Activated naive CD4-positive, alpha-beta T cell treated with anti-CD3 and anti-CD28 coated beads, Interleukin-2, amount 50 U/mL, for 24 hours (primary cell): Measurements from ENCODE around the gene NDST1.

Source experiments
- H3K27ac Mint-ChIP-seq: one replicate; pipeline ENCODE4 v1.8.0; 2021; ENCODE audit warnings: mild to moderate bottlenecking, mixed read lengths
- H3K27me3 Mint-ChIP-seq: one replicate; pipeline ENCODE4 v1.8.0; 2021; ENCODE audit warnings: mixed read lengths
- H3K36me3 Mint-ChIP-seq: one replicate; pipeline ENCODE4 v1.8.0; 2021; ENCODE audit warnings: mixed read lengths
- H3K4me1 Mint-ChIP-seq: one replicate; pipeline ENCODE4 v1.8.0; 2021; ENCODE audit warnings: mixed read lengths
- H3K4me3 Mint-ChIP-seq: one replicate; pipeline ENCODE4 v1.8.0; 2021; ENCODE audit warnings: mild to moderate bottlenecking, mixed read lengths
- H3K9me3 Mint-ChIP-seq: one replicate; pipeline ENCODE4 v1.8.0; 2021; ENCODE audit warnings: mixed read lengths

NDST1 gene

GRCh38 chr5:150485693-150486401, 22.1 kb upstream of the NDST1 start:
- Mint-ChIP-seq H3K9me3 (no peaks in the 10 kb centered on the region), H3K4me3 (peak overlapping the region; percentile 79), H3K4me1 (peaks cover 12% of the 10 kb centered on the region), H3K27me3 (peaks cover 2% of the 10 kb centered on the region), H3K27ac (no peak overlapping the region), H3K36me3 (no peaks in the 10 kb centered on the region)

- Mint-ChIP-seq H3K27me3 (peaks cover 2% of the 10 kb centered on the region), H3K4me3 (peak overlapping the region; percentile 76), H3K4me1 (peaks cover 12% of the 10 kb centered on the region), H3K9me3 (no peaks in the 10 kb centered on the region), H3K36me3 (no peaks in the 10 kb centered on the region), H3K27ac (peak overlapping the region; percentile 27)
Measured at GRCh38 chr5:150486402-150487198, 21.3 kb upstream of the NDST1 start.

GRCh38 chr5:150487199-150488061, 20.5 kb upstream of the NDST1 start:
- Mint-ChIP-seq H3K4me3 (peak overlapping the region; percentile 76), H3K36me3 (no peaks in the 10 kb centered on the region)

GRCh38 chr5:150488519-150489359, 19.2 kb upstream of the NDST1 start:
- Mint-ChIP-seq H3K4me1 (peaks cover 12% of the 10 kb centered on the region), H3K36me3 (no peaks in the 10 kb centered on the region), H3K27me3 (peaks cover 2% of the 10 kb centered on the region), H3K9me3 (no peaks in the 10 kb centered on the region), H3K27ac (no peak overlapping the region), H3K4me3 (no peak overlapping the region)

More at GRCh38 chr5:150487199-150488061, 20.5 kb upstream of the NDST1 start:
- H3K27me3 Mint-ChIP-seq, result peaks cover 2% of the 10 kb centered on the region
- no peaks in the 10 kb centered on the region for H3K9me3 Mint-ChIP-seq
- peaks cover 12% of the 10 kb centered on the region for H3K4me1 Mint-ChIP-seq
- peak overlapping the region; percentile 27 for H3K27ac Mint-ChIP-seq

GRCh38 chr5:150489360-150490295, 18.3 kb upstream of the NDST1 start:
- no peak overlapping the region for H3K27ac Mint-ChIP-seq
- no peaks in the 10 kb centered on the region for H3K36me3 Mint-ChIP-seq
- no peaks in the 10 kb centered on the region for H3K9me3 Mint-ChIP-seq
- peaks cover 12% of the 10 kb centered on the region for H3K4me1 Mint-ChIP-seq
- peaks cover 2% of the 10 kb centered on the region for H3K27me3 Mint-ChIP-seq
- H3K4me3 Mint-ChIP-seq, result no peak overlapping the region

GRCh38 chr5:150490296-150490669, 17.6 kb upstream of the NDST1 start:
- Mint-ChIP-seq H3K27ac (no peak overlapping the region), H3K4me3 (no peak overlapping the region), H3K36me3 (no peaks in the 10 kb centered on the region), H3K27me3 (peaks cover 2% of the 10 kb centered on the region), H3K4me1 (peaks cover 9% of the 10 kb centered on the region), H3K9me3 (no peaks in the 10 kb centered on the region)

GRCh38 chr5:150490754-150491153, 17.2 kb upstream of the NDST1 start:
- H3K9me3 Mint-ChIP-seq, result no peaks in the 10 kb centered on the region
- H3K4me1 Mint-ChIP-seq, result peaks cover 9% of the 10 kb centered on the region
- peaks cover 2% of the 10 kb centered on the region for H3K27me3 Mint-ChIP-seq
- no peak overlapping the region for H3K4me3 Mint-ChIP-seq
- no peaks in the 10 kb centered on the region for H3K36me3 Mint-ChIP-seq
- H3K27ac Mint-ChIP-seq, result no peak overlapping the region

- Mint-ChIP-seq H3K36me3 (no peaks in the 10 kb centered on the region), H3K9me3 (no peaks in the 10 kb centered on the region), H3K4me1 (peaks cover 9% of the 10 kb centered on the region), H3K27me3 (peaks cover 2% of the 10 kb centered on the region), H3K27ac (no peak overlapping the region), H3K4me3 (no peak overlapping the region)
Measured at GRCh38 chr5:150491876-150492275, 16.1 kb upstream of the NDST1 start.

- H3K4me3 Mint-ChIP-seq, result no peak overlapping the region
- no peak overlapping the region for H3K27ac Mint-ChIP-seq
- peaks cover 2% of the 10 kb centered on the region for H3K4me1 Mint-ChIP-seq
- no peaks in the 10 kb centered on the region for H3K9me3 Mint-ChIP-seq
- H3K36me3 Mint-ChIP-seq, result no peaks in the 10 kb centered on the region
- H3K27me3 Mint-ChIP-seq, result no peaks in the 10 kb centered on the region
Measured at GRCh38 chr5:150492621-150493020, 15.3 kb upstream of the NDST1 start.

GRCh38 chr5:150496098-150496497, 11.8 kb upstream of the NDST1 start:
- Mint-ChIP-seq H3K36me3 (no peaks in the 10 kb centered on the region), H3K4me1 (no peaks in the 10 kb centered on the region), H3K9me3 (no peaks in the 10 kb centered on the region), H3K4me3 (no peak overlapping the region), H3K27me3 (no peaks in the 10 kb centered on the region), H3K27ac (no peak overlapping the region)

- Mint-ChIP-seq H3K36me3 (no peaks in the 10 kb centered on the region), H3K4me1 (no peaks in the 10 kb centered on the region), H3K4me3 (no peak overlapping the region), H3K9me3 (no peaks in the 10 kb centered on the region), H3K27me3 (no peaks in the 10 kb centered on the region), H3K27ac (no peak overlapping the region)
Measured at GRCh38 chr5:150496534-150496933, 11.4 kb upstream of the NDST1 start.

GRCh38 chr5:150497274-150497988, 10.5 kb upstream of the NDST1 start:
- no peaks in the 10 kb centered on the region for H3K4me1 Mint-ChIP-seq
- no peak overlapping the region for H3K4me3 Mint-ChIP-seq
- H3K9me3 Mint-ChIP-seq, result no peaks in the 10 kb centered on the region
- H3K36me3 Mint-ChIP-seq, result no peaks in the 10 kb centered on the region
- no peaks in the 10 kb centered on the region for H3K27me3 Mint-ChIP-seq
- no peak overlapping the region for H3K27ac Mint-ChIP-seq

GRCh38 chr5:150497989-150498317, 10.0 kb upstream of the NDST1 start:
- Mint-ChIP-seq H3K36me3 (no peaks in the 10 kb centered on the region), H3K9me3 (no peaks in the 10 kb centered on the region), H3K4me3 (no peak overlapping the region), H3K27ac (no peak overlapping the region), H3K27me3 (no peaks in the 10 kb centered on the region), H3K4me1 (no peaks in the 10 kb centered on the region)

GRCh38 chr5:150498501-150498900, 9.4 kb upstream of the NDST1 start:
- Mint-ChIP-seq H3K4me3 (no peak overlapping the region), H3K4me1 (no peaks in the 10 kb centered on the region), H3K36me3 (no peaks in the 10 kb centered on the region), H3K27ac (no peak overlapping the region), H3K9me3 (no peaks in the 10 kb centered on the region), H3K27me3 (no peaks in the 10 kb centered on the region)
